HG02763 (cell line): ENCODE results near the gene RAB11FIP5.
"Not testable (repeated sequence)": the region's sequence is repeated elsewhere in the genome, so short reads cannot be mapped to it uniquely, and the experiment has no call there.

ENCODE experiments used
- ATAC-seq: cut with Tn5 transposase; IDR thresholded peaks from one replicate; pipeline ENCODE4 v1.9.1; 2021; ENCODE audit warnings: mild to moderate bottlenecking, moderate library complexity; ENCODE audit not compliant: unreplicated experiment

The RAB11FIP5 gene

GRCh38 chr2:73111073-73112025 is 1.4 kb downstream of the RAB11FIP5 start:
- no peak for ATAC-seq

- no peak for ATAC-seq
Observed at GRCh38 chr2:73110168-73111072, 2.3 kb downstream of the RAB11FIP5 start.

GRCh38 chr2:73109431-73110167 is 3.1 kb downstream of the RAB11FIP5 start:
- ATAC-seq, result no peak

- no peak for ATAC-seq
Observed at GRCh38 chr2:73107211-73107926, 5.4 kb downstream of the RAB11FIP5 start.

GRCh38 chr2:73106791-73107190 is 6.0 kb downstream of the RAB11FIP5 start:
- ATAC-seq, result no peak

GRCh38 chr2:73105511-73105971 is 7.2 kb downstream of the RAB11FIP5 start:
- ATAC-seq, result no peak

GRCh38 chr2:73104933-73105332 is 7.8 kb downstream of the RAB11FIP5 start:
- ATAC-seq, result no peak

- no peak for ATAC-seq
Observed at GRCh38 chr2:73103018-73103542, 9.7 kb downstream of the RAB11FIP5 start.

GRCh38 chr2:73101626-73102256 is 11.0 kb downstream of the RAB11FIP5 start:
- no peak for ATAC-seq

GRCh38 chr2:73100956-73101355 is 11.8 kb downstream of the RAB11FIP5 start:
- no peak for ATAC-seq

GRCh38 chr2:73099486-73099885 is 13.3 kb downstream of the RAB11FIP5 start:
- ATAC-seq, result no peak

GRCh38 chr2:73095910-73096309 is 16.8 kb downstream of the RAB11FIP5 start:
- no peak for ATAC-seq

- not testable (repeated sequence) for ATAC-seq
Observed at GRCh38 chr2:73093601-73094218, 19.0 kb downstream of the RAB11FIP5 start.

- no peak for ATAC-seq
Observed at GRCh38 chr2:73092146-73092783, 20.5 kb downstream of the RAB11FIP5 start.

GRCh38 chr2:73091696-73092095 is 21.1 kb downstream of the RAB11FIP5 start:
- no peak for ATAC-seq

GRCh38 chr2:73091164-73091563 is 21.6 kb downstream of the RAB11FIP5 start:
- no peak for ATAC-seq

GRCh38 chr2:73089270-73090030 is 23.3 kb downstream of the RAB11FIP5 start:
- no peak for ATAC-seq

- no peak for ATAC-seq
Observed at GRCh38 chr2:73088703-73089102, 24.0 kb downstream of the RAB11FIP5 start.
